OCI-LY1 (cell line): ENCODE data around the gene GADD45A.

ENCODE experiments used
- CTCF ChIP-seq: fragments of 200-600 bp; sonication (generic), shearing (Covaris generic); IDR thresholded peaks from 2 replicates; pipeline ENCODE4 v1.5.1; 2017; ENCODE audit warnings: mild to moderate bottlenecking, antibody characterized with exemption, low read length, moderate library complexity, mixed read lengths
- EZH2 ChIP-seq: fragments of 200-600 bp; sonication (generic), shearing (Covaris generic); IDR thresholded peaks from 2 replicates; pipeline ENCODE4 v1.8.0; 2017; ENCODE audit warnings: borderline replicate concordance, mixed run types, mild to moderate bottlenecking, antibody characterized with exemption, low read length, moderate library complexity, mixed read lengths

GRCh38 chr1:67684526-67685066 is 405 bp upstream of the GADD45A start:
- no peak for TF ChIP-seq CTCF
- TF ChIP-seq EZH2: no peak
